Dermis blood vessel endothelial cell (primary cell): ENCODE data around the gene SNHG17. TPM values are rescaled to one million over a fixed set of nuclear protein-coding genes. Genes with fewer than 3 reads are reported as not detected.
"Not testable (repeated sequence)": the region's sequence is repeated elsewhere in the genome, so short reads cannot be mapped to it uniquely, and the experiment has no call there.

ENCODE experiments used
- DNase-seq: peaks from one replicate; pipeline ENCODE4 v3.0.0; 2010
- total RNA-seq: library from RNA; depleted of rRNA; stranded (reverse); fragments of >200 nt; gene quantifications from 2 replicates; pipeline ENCODE4 v1.2.3, GENCODE V29; 2014

Gene SNHG17
- total RNA-seq, 1 donor from 2014 or later = 11.6 TPM

DNA sequence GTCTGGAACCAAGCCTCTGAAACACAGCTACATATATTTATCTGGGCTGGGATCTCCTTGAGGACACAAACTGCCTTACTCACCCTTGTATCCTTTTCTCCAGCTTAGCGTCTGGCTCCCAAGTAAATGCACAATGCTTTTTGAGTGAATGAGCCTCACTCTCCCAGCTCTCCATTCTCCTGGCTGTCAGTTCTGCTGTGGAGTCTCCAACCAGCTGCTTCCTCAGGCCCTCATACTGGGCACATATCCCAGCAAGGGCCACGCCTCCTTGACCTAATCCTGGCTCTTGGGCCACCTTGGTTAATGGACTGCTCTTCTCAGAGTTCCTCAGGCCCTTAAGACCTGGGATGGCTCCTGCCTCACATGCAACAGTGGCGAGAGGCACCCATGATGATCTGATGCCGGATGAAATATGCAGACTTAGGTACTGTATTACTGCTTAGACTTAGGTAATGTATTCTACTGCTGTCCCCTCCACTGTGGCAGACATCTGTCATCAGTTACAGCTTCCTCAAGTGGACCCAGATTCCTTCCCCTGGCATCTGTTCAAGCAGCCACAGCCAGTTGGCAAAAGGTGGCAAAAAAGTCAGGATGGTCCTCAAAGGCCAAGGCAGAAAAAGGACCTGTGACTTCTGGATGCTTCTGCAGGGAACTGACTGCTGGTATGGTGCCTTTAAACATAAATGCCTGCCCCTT lies 16.5 kb downstream of the SNHG17 start:
- peak; percentile 89 for DNase-seq

DNA sequence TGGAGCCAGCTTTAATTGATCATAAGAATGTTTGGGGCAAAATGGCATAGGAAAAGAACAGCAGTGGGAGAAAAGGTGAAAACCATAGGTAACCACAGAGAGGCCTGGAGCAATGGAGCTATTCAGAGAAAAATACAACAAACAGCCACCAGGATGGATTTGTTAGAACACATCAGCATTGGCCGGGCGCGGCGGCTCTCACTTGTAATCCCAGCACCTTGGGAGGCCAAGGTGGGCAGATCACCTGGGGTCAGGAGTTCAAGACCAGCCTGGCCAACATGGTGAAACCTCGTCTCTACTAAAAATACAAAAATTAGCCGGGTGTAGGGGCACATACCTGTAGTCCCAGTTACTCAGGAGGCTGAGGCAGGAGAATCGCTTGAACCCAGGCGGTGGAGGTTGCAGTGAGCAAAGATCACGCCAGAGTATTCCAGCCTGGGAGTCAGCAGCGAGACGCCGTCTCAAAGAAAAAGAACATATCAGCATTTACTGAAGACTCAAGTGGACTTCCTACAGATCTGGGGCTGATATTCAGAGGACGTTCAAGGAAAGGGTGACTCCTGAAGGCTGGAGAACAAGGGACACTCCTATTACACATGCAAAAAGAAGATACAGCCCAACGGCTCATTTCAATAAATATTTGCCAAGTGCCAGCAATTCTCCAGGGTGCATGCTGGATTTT lies 20.2 kb downstream of the SNHG17 start:
- no peak for DNase-seq

DNA sequence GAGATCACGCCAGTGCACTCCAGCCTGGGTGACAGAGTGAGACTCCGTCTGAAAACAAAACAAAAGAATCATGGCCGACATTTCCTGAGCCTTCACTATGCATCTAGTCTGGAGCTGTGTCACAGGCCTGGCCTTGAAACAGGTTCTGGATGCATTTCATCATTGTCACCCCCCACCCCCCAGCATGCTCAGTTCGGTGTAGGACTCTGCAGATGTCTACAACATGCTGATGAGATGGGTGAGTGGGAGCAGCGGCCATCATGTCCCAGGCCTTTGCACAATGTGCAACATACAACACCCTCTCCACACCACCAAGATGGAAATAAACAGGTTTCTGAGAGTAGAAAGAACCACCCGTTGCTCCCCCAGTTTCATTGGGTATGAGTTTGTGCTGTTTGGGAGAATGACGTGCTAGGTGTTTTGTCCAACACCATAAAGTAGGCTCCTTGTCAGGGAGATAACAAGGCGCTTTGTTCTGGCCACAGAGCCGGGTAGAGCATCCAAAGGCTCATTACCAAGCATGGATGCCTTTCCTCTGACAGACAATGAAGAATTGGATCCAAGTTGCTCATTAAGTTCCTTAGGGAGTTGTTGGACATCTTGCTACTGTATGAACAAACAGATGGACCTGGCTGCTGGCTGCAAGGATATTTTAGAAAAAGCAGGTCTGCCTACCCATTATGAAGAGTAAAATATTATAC lies 22.1 kb downstream of the SNHG17 start:
- DNase-seq = no peak

DNA sequence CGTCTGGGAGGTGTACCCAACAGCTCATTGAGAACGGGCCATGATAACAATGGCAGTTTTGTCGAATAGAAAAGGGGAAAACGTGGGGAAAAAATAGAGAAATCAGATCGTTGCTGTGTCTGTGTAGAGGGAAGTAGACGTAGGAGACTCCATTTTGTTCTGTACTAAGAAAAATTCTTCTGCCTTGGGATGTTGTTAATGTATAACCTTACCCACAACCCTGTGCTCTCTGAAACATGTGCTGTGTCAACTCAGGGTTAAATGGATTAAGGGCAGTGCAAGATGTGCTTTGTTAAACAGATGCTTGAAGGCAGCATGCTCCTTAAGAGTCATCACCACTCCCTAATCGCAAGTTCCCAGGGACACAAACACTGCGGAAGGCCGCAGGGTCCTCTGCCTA lies 27.3 kb downstream of the SNHG17 start:
- DNase-seq = not testable (repeated sequence)

DNA sequence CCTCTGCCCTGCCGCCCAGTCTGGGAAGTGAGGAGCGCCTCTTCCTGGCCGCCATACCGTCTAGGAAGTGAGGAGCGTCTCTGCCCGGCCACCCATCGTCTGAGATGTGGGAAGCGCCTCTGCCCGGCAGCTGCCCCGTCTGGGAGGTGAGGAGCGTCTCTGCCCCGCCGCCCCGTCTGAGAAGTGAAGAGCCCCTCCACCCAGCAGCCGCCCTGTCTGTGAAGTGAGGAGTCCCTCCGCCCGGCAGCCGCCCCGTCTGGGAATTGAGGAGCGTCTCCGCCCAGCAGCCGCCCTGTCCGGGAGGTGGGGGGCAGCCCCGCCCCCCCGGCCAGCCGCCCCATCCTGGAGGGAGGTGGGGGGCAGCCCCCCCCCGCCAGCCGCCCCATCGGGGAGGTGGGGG lies 27.8 kb downstream of the SNHG17 start:
- DNase-seq = no peak

DNA sequence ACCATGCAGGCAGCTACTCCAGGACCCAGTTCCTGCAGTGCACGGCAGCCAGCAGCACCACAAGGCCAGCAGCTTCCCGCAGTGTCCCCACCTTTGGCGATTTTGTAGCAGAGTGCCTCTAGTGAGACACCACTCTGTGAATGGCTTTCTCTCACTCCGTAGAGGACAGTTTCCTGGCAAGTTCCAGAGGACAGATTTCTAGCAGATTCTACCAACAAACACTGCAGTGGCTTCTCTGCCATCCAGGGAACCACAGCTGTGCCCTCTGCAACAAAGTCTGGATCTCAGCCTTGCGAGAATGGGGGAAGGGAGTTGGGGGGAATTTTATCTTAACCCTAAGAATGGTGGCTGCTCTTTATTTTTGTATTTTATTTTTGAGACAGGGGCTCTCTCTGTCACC lies 28.7 kb downstream of the SNHG17 start:
- no peak for DNase-seq

DNA sequence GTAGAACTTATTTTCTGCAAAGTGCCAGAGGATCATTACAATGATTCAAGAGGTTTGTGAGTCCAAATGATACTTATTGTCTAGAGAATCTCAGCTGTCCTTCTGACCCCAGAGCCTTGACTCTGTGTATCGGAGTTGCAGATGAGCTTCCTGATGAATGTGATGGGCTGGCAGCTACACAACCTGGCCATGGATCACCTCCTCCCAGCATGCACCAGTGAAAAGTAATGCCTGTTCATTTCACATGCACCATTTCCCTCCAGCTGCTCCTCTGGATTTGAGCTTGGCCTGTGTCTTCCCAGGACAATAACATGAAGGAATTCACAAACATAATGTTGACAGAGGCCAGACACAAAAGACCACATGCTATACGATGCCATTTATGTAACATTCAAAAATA lies 30.0 kb downstream of the SNHG17 start:
- DNase-seq = no peak

DNA sequence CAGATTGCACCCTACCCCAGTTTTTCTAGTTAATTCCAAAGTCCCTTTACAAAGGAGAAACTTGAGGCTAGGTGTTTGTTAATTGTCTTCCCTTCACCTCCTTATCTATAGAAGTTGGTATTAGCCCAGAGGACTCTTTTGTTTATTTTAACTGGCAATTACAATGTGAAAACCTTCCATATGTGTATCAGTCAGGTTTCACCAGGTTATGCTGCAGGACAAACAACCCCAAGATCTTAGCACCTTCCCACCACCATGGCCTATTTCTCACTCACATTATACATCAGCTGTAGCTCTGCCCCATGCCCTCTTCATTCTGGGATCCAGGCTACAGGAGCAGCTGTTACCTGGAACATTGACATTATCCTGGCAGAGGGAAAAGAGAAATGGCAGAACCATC lies 31.1 kb downstream of the SNHG17 start:
- DNase-seq = no peak

DNA sequence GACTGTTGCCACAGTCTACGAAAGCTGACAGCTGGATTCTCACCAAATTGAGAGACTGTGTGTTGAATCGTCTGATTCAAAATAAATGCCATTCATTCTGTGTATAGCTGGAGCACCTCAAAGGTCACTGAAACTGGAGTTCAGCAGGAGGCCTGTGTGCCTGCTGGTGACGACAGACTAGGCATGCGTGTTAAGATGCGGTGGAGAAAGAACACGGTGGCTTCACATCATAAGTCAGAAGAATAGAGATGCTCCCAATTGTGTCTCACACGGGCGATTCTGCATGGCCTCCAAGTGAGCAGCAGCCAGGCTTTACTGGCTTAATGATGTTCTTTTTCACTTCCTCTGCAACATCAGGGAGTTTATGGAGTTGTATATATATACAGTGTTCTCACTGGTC lies 32.3 kb downstream of the SNHG17 start:
- DNase-seq = no peak

DNA sequence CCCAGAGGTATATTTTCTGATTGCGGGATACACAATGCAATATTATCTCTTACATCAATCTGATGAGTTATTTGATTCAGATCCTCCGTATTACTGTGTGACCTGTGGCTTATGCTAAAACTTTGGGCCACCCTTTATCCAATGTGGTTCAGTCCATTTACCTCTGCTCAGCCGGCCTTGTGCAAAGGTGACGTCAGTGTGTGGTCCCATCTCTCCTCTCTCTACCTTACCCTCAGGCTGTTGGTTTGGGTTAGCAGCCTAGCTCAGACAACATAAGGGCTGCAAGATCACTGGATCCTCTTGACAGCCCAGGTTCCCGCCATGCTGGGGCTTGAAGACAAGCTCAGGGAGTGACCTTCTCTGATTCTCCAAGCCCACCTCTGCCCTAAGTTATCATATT lies 33.0 kb downstream of the SNHG17 start:
- DNase-seq = no peak

DNA sequence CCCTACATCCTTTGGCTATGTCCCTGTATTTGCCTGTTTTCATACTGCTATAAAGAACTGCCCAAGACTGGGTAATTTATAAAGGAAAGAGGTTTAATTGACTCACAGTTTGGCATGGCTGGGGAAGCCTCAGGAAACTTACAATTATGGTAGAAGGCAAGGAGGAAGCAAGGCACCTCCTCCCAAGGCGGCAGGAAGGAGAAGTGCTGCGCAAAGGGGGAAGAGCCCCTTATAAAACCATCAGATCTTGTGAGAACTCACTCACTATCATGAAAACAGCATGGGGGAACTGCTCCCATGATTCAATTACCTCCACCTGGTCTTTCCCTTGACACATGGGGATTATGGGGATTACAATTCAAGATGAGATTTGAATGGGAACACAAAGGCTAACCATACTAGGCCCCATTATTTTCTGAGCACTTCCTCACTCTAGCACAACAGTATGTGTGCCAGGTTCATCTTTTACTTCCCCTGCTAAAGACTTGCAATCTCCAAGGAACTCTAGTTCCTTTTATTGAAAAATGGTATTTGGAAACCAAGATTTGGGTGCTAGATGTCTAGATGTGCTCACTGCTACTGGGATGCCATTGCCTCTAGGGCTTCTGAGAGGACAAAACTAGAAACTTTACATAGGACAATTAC lies 39.3 kb downstream of the SNHG17 start:
- DNase-seq = not testable (repeated sequence)

DNA sequence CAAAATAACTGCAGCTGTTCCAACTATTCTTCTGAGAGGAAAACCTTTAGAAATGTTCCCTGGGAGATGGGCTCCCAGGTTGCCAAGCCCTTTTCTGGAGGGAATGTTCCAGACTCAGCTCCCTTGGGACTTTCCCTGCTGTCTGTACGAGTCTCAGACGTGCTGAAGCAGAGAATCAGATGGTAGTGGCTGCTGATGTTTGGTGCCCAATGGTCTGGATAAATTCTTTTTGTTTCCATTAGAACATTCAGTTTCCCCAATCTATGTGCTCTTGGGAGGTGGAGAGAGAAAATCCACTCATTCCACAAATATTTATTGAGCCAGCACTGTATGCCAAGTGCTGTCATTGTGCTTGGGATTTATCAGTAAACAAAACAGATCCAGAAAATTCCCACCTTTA lies 40.0 kb downstream of the SNHG17 start:
- no peak for DNase-seq

DNA sequence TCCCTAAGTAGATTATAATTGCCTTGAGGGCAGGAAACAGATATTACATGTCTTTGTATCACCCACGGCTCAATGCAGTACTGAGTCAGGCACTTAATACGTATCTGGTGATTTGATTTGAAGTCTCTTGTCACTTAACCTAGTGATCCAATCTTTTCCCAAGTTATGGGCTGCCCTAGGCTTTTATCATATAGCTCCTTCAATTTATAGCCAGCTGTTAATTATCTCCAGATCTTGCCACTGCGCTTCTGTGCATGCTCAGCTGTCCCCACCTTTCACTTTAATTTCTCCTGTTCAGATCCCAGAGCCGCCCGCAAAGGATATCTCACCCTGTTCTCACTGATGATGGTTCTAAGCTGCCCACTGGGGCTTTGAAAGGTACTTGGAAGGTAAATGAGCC lies 41.9 kb downstream of the SNHG17 start:
- no peak for DNase-seq

DNA sequence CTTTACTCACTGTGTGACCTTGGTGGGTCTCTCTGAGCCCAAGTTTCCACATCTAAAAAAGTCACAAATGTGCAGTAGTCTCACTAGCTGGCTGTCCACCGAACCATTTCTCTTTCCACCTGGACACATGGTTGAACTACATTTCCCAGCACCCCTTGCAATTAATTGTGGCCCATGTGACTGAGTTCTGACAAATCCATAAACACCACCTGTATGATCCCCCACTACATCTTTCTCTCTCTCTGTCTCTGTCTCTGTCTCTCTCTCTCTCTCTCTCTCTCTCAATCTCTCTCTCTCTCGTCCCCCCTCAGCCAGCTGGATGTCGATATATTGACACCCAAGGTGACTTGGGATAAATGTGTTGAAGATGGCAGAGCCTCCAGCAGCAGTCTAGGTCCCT lies 42.8 kb downstream of the SNHG17 start:
- DNase-seq = no peak

DNA sequence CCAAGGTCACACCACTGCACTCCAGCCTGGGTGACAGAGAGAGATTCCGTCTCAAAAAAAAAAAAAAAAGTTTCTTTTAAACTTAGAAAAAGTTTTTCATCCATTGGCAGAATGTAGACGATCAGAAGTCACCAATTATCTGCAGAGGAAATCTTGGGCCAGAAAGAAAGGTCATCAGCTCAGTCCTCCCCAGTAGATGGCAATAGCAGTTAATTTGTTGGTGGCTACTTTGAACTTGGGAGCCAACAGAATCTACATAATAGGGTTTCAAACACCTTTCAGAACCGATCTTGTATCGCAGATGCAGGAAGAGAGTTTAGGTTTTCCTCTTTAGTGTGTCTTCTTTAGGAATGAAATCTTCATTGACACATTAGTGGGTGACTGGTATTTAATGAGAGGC lies 47.2 kb downstream of the SNHG17 start:
- no peak for DNase-seq

DNA sequence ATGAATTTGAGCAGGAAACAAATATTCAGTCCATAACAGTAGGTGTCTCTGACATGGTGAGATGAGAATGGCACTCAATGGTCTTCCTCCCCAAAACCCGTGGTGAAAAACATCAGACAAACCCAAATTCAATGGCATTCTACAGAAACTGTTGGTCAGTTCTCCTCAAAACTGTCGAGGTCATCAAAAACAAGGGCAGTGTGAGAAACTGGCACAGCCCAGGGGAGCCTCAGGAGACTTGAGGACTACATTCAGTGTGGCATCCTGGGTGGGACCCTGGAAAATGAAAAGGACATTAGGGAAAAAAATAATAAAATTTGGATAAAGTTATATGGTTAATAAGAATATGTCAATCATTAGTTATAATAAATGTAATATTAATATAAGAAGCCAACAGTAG lies 48.3 kb downstream of the SNHG17 start:
- DNase-seq = no peak

DNA sequence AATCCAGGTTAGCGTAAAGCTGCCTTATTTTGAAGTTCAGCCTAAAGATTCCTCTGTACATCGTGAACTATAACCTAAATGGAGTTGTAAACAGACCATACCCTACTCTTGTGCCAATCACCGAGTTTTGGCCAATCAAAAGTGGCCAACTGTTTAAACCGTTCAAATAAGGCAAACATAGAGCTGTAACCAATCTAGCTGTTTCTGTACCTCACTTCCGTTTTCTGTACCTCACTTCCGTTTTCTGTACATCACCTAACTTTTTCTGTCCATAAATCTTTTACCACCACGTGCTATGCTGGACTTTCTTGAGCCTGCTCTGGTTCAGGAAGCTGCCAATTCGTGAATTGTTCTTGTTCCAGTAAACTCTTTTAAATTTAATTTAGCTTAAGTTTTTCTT lies 49.1 kb downstream of the SNHG17 start:
- no peak for DNase-seq

DNA sequence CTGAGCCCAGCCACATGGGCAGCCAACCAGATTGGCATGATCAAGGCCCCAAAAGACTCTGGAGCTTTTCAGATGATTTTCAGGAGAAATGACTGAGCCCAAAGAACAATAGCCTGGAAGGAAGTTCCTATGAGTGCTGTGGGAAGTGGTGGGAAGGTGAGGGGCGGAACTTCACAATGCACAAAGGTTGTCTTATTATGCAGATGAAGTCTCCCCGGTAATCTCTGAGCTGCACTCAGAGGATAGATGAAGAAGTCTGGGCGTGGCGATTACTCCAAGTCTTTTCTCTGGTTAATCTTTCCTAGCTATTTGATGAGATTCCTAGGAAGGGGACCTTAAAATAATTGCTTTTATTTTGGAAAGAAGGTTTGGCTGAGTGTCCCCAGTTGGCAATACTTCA lies 52.0 kb downstream of the SNHG17 start:
- peak; percentile 37 for DNase-seq

DNA sequence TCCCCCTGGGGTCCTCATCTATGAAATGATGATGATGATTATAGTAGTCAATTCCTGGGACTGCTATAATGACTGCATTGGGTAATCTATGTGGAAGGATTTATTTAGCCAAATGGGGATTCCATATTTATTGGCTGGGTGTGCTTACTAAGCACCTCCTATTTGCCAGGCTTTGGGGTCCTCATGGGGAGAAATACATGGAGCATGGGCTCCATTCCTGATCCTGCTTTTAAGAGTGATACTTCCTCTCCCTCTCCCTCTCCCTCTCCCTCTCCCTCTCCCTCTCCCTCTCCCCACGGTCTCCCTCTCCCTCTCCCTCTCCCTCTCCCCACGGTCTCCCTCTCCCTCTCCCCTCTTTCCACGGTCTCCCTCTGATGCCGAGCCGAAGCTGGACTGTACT lies 57.3 kb downstream of the SNHG17 start:
- not testable (repeated sequence) for DNase-seq

DNA sequence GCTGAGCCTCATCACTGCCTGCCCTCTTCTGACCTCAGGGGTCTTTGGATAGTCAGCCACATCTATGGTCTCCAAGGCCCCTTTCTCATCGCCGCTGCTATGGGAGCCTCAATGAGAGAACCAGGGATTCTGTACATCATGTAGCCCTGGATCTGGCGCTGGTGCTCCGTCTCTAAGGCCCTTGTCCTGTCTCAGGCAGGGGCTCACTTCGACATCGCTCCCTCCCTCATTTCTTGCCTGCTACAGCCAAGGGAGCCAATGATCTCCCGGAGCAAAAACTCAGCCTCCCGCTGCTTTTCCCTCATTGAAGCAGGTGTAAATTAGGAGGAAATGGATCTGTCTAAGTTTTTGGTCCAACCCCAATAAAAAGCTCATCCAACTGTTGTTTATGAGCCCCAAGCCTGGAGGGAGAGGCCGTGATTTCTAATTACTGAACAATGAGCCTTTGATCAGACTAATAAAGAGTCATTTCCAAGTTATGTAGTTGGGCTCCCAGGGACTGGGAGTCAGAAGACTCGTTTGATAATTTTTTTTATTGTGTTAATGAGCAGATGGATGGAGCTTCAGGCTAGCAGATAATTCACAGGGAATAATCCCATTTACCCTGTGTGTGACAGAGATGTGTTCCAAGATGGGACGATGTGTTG lies 58.0 kb downstream of the SNHG17 start:
- DNase-seq = no peak

DNA sequence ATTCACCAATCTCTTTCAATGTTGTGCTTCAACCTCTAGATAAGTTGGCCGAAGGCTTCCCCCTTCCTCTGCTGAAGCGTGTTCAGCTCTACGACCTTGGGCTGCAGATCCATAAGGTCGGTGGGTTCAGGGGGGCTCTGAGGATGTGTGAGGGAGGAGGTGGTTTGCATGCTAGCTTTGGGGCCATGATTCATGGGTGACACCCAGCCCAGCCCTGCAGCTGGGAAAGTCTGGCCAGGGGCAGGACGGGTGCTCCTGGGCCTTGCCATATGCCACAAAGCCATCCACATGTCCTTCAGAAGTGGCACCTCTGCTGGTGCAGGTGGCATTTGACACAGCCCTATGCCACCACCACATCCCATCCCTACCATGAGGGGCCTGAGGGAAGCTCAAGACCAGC lies 61.2 kb downstream of the SNHG17 start:
- DNase-seq = no peak

DNA sequence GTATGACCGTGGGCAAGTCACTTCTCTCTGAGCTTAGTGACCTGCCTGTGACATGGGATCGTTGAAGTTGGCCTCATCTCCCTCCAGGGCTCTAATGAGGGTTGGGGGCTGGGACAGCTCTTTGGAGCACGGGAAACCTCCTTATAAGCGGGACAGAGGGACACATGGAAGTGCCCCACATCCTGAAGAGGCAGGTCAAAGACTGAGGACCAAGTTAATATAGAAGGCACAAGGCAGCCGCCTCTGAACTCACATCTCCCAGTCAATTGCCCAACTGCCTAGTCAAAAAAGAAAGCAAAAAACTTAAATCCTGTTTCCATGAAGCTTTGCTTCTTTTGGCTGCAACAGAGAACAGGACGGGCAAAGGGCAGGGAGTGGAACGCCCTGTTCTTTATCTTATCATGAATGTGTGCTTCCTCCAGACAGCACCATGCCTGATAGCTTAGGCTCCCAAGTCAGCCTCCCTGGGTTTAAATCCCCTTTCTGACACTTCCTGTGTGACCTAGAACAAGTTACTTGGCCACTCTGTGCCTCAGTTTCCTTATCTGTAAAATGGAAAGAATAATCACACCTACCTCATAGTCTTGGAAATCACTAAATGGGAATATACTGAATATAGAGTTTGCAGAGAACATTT lies 61.8 kb downstream of the SNHG17 start:
- DNase-seq = peak; percentile 5

DNA sequence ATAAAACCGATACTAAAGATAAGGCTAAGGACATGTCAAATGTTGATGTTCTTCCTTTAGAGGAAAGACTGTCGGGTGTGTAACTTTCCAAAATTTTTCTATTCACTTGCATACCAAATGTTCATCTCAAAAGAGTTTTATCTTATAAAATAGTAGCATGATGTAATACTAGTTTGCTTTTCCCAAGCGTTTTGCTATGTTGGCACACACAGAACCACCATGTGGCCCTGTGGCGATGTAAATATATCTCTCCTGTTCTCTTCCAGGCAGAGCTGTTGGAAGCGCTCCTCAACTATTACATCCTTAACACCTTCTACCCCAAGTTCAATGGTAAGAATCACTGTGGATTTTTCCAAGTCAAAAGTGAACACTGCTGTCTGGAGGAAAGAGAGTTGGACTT lies 62.3 kb downstream of the SNHG17 start:
- DNase-seq = no peak
